Prostate gland (tissue), 2 donors: Measurements from ENCODE around the gene MVB12B. TPM values are rescaled to one million over a fixed set of nuclear protein-coding genes. Genes with fewer than 3 reads are reported as not detected.

Experiments
- DNase-seq: peaks from one replicate; pipeline ENCODE4 v3.0.0-alpha.2; 2019; ENCODE audit warnings: low spot score
- H3K27ac ChIP-seq, 2 donors: fragments of 200-600 bp; sonication (generic); 2 replicates each; pipeline ENCODE4 v1.5.1; 2017 to 2019
- H3K27me3 ChIP-seq: fragments of 200-600 bp; sonication (generic); replicated peaks from 2 replicates; pipeline ENCODE4 v1.5.1; 2019; ENCODE audit not compliant: insufficient read depth
- H3K36me3 ChIP-seq, 2 donors: fragments of 200-600 bp; sonication (generic); 1 replicate in 1 of 2; 2 replicates in 1 of 2; pipeline versions ENCODE4 v1.5.1 to v1.8.1; 2017 to 2019
- H3K4me1 ChIP-seq: fragments of 200-600 bp; sonication (generic); replicated peaks from 2 replicates; pipeline ENCODE4 v1.5.1; 2019
- H3K4me3 ChIP-seq, 2 donors: fragments of 200-600 bp; sonication (generic); 2 replicates each; pipeline ENCODE4 v1.5.1; 2017 to 2019
- H3K9me3 ChIP-seq: fragments of 200-600 bp; sonication (generic); 2 replicates; pipeline ENCODE4 v1.5.1; 2017
- CTCF ChIP-seq, 4 experiments: fragments of 200-600 bp in 2 of 4; fragments of 450-650 bp in 2 of 4; sonication (generic) in 2 of 4; IDR thresholded peaks; 1 replicate in 3 of 4; 2 replicates in 1 of 4; pipeline ENCODE4 v1.5.1; 2016 to 2019; ENCODE audit warnings: antibody characterized with exemption in 4 of 4, mild to moderate bottlenecking in 2 of 4, moderate library complexity in 2 of 4
- POLR2A ChIP-seq: fragments of 450-650 bp; IDR thresholded peaks from one replicate; pipeline ENCODE4 v1.6.1; 2016; ENCODE audit warnings: antibody characterized with exemption, mild to moderate bottlenecking
- POLR2AphosphoS5 ChIP-seq: sonication (generic); formaldehyde crosslinking; IDR thresholded peaks from one replicate; pipeline ENCODE4 v1.6.1; 2017; ENCODE audit warnings: antibody characterized with exemption
- WGBS: methylation state at CpG from one replicate; pipeline ENCODE4 v1.1.5; 2018; 5-methylcytosine and 5-hydroxymethylcytosine counted together
- intact Hi-C: fragments of 100-400 bp; cut with DNase I; formaldehyde crosslinking; loops from one replicate; pipeline ENCODE4 v1.14.2; 2022
- total RNA-seq, 2 donors: library from RNA; depleted of rRNA; stranded (reverse); fragments of >200 nt; gene quantifications; one replicate each; pipeline ENCODE4 v1.1.0, GENCODE V29; 2016

Gene MVB12B
- total RNA-seq, 2 donors from 2014 or later, result 17.3 to 28.4 TPM

GRCh38 chr9:126526218-126527108, 199.8 kb downstream of the MVB12B start:
- intact Hi-C loops, result no loop called here
- 77% methylated on average over 19 of the region's 19 CpGs for WGBS
- no peak for DNase-seq
- Histone ChIP-seq H3K36me3 (no peaks in the 10 kb centered on the region), H3K4me1 (no peaks in the 10 kb centered on the region), H3K27ac (no peak overlapping the region), H3K4me3 (no peak overlapping the region), H3K27me3 (no peaks in the 10 kb centered on the region), H3K9me3 (no peaks in the 10 kb centered on the region)
- TF ChIP-seq POLR2A (no peak), CTCF (IDR thresholded peaks at IDR 0.05) (no peak), POLR2AphosphoS5 (no peak)

- Histone ChIP-seq H3K9me3 (no peaks in the 10 kb centered on the region), H3K27me3 (no peaks in the 10 kb centered on the region), H3K4me3 (no peak overlapping the region), H3K27ac (no peak overlapping the region), H3K36me3 (no peaks in the 10 kb centered on the region), H3K4me1 (no peaks in the 10 kb centered on the region)
- DNase-seq, result no peak
- no peak for TF ChIP-seq POLR2A
- no peak for TF ChIP-seq CTCF (IDR thresholded peaks at IDR 0.05)
- no peak for TF ChIP-seq POLR2AphosphoS5
- 84% methylated on average over 18 of the region's 20 CpGs for WGBS
- intact Hi-C loops, result no loop called here
These were observed 200.6 kb downstream of the MVB12B start for GRCh38 chr9:126527109-126527825.

GRCh38 chr9:126528111-126528510, 201.5 kb downstream of the MVB12B start:
- DNase-seq, result no peak

GRCh38 chr9:126528915-126529314, 202.3 kb downstream of the MVB12B start:
- Histone ChIP-seq H3K4me3 (no peak overlapping the region), H3K27me3 (no peaks in the 10 kb centered on the region), H3K36me3 (no peaks in the 10 kb centered on the region), H3K4me1 (no peaks in the 10 kb centered on the region), H3K27ac (no peak overlapping the region), H3K9me3 (no peaks in the 10 kb centered on the region)
- no peak for TF ChIP-seq POLR2A
- no peak for TF ChIP-seq POLR2AphosphoS5
- no peak for TF ChIP-seq CTCF (IDR thresholded peaks at IDR 0.05)
- WGBS, result 96% methylated on average over 10 of the region's 10 CpGs
- intact Hi-C loops, result no loop called here
- no peak for DNase-seq

More at GRCh38 chr9:126528111-126528510, 201.5 kb downstream of the MVB12B start:
- H3K27ac ChIP-seq, result no peak overlapping the region
- H3K4me3 ChIP-seq, result no peak overlapping the region
- 87% methylated on average over 14 of the region's 14 CpGs for WGBS
- H3K27me3 ChIP-seq, result no peaks in the 10 kb centered on the region
- no peaks in the 10 kb centered on the region for H3K36me3 ChIP-seq
- intact Hi-C loops, result no loop called here
- no peaks in the 10 kb centered on the region for H3K9me3 ChIP-seq
- no peaks in the 10 kb centered on the region for H3K4me1 ChIP-seq
- TF ChIP-seq POLR2A (no peak), CTCF (IDR thresholded peaks at IDR 0.05) (no peak), POLR2AphosphoS5 (no peak)
